ENCODE results near the gene FBLIM1. TPM values are rescaled to one million over a fixed set of nuclear protein-coding genes. Genes with fewer than 3 reads are reported as not detected.

The FBLIM1 gene
- 41.9 TPM for polyA plus RNA-seq (2013, experiment 1 of 2)
- 40.9 TPM for polyA plus RNA-seq (2013, experiment 2 of 2)

DNA sequence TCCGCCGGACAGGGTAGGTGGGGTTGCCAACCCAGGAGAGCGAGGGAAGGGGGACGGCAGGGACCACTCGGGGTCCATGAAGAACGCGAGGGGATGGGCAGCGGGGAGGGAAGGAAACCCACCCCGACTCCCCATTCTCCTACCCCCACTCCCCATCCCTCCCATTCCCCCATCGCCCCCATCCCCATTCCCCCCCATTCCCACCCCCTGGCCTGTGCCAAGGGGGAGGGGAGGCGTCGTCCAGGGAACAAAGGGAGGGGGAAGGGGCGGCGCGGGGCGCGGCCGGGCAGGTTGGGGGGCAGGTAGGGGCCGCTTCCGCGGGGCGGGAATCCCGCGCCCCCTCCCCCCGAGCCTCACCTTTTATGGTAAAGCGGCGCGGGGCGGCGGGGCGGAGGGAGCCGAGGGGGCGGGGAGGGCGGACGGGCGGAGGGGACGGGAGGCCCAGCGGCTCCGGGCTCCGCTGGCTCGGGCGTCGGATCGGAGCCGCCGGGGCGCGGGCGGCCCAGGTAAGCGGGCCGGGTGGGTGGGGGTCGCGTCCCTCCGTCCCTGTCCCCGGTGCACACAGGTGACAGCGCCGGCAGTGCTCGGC, at the start of gene FBLIM1:
TSS of gene FBLIM1 (plus strand) at position 453 of the 589 bp plus-strand sequence. CDS start 6,189 bp downstream, outside the sequence.
- H3K27me3 ChIP-seq (ENCODE audit: insufficient read depth, low read length): no peaks in the 10 kb centered on the region
- peak within 1 kb of the TSS; percentile 93 for H3K9ac ChIP-seq (ENCODE audit: low read depth, low read length)
- peak within 1 kb of the TSS; percentile 81; the same call in 1 of the 2 replicates for H3K27ac ChIP-seq (ENCODE audit: low read depth, low read length)
- WGBS: under 1% methylated on average over 42 of the region's 58 CpGs
- H3K36me3 ChIP-seq (ENCODE audit: insufficient read depth, low read length): peaks cover 5% of the 10 kb centered on the region; the same call in 1 of the 2 replicates
- H3K4me1 ChIP-seq (ENCODE audit: insufficient read depth, low read length): peaks cover 38% of the 10 kb centered on the region
- H3K9me3 ChIP-seq (ENCODE audit: insufficient read depth, low read depth, low read length): no peaks in the 10 kb centered on the region
- H3K4me3 ChIP-seq (ENCODE audit: low read length): peak within 1 kb of the TSS; percentile 85

DNA sequence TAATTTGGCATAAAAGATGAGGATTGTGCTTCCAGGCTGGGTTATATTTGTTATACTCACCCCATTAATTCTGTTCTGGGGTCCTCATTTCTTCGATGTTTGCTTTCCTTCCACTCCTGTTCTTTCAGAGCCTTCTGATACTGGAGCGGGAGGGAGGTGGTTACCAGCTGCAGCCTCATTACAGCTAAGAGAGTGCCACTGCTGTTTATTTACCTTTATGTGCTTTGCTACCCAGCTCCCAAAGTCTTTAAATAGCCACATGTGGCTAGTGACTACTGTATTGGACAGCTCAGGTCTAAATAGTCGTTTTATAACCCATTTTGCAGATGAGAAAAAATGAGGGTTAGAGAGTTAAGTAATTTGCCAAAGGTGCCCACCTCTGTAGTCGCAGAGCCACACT, 49.4 kb upstream of the FBLIM1 start:
- H3K9me3 ChIP-seq (ENCODE audit: insufficient read depth, low read depth, low read length): no peaks in the 10 kb centered on the region
- WGBS: 88% methylated on average over 4 of the region's 4 CpGs
- no peaks in the 10 kb centered on the region for H3K4me1 ChIP-seq (ENCODE audit: insufficient read depth, low read length)
- H3K4me3 ChIP-seq (ENCODE audit: low read length): no peak overlapping the region
- H3K27ac ChIP-seq (ENCODE audit: low read depth, low read length): no peak overlapping the region
- no peaks in the 10 kb centered on the region for H3K27me3 ChIP-seq (ENCODE audit: insufficient read depth, low read length)
- H3K36me3 ChIP-seq (ENCODE audit: insufficient read depth, low read length): no peaks in the 10 kb centered on the region
- no peak overlapping the region for H3K9ac ChIP-seq (ENCODE audit: low read depth, low read length)

GRCh38 chr1:15712168-15712567, 46.4 kb upstream of the FBLIM1 start:
- H3K27me3 ChIP-seq (ENCODE audit: insufficient read depth, low read length): no peaks in the 10 kb centered on the region

GRCh38 chr1:15714406-15715136, 44.0 kb upstream of the FBLIM1 start:
- no peaks in the 10 kb centered on the region for H3K4me1 ChIP-seq (ENCODE audit: insufficient read depth, low read length)
- H3K9ac ChIP-seq (ENCODE audit: low read depth, low read length): no peak overlapping the region
- WGBS: 95% methylated on average over 4 of the region's 4 CpGs
- peaks cover 37% of the 10 kb centered on the region for H3K36me3 ChIP-seq (ENCODE audit: insufficient read depth, low read length)
- no peak overlapping the region for H3K27ac ChIP-seq (ENCODE audit: low read depth, low read length)
- no peak overlapping the region for H3K4me3 ChIP-seq (ENCODE audit: low read length)
- no peaks in the 10 kb centered on the region for H3K27me3 ChIP-seq (ENCODE audit: insufficient read depth, low read length)
- H3K9me3 ChIP-seq (ENCODE audit: insufficient read depth, low read depth, low read length): no peaks in the 10 kb centered on the region

More at GRCh38 chr1:15712168-15712567, 46.4 kb upstream of the FBLIM1 start:
- Histone ChIP-seq H3K9ac (ENCODE audit: low read depth, low read length) (no peak overlapping the region), H3K36me3 (ENCODE audit: insufficient read depth, low read length) (peaks cover 15% of the 10 kb centered on the region), H3K9me3 (ENCODE audit: insufficient read depth, low read depth, low read length) (no peaks in the 10 kb centered on the region), H3K4me3 (ENCODE audit: low read length) (no peak overlapping the region), H3K4me1 (ENCODE audit: insufficient read depth, low read length) (no peaks in the 10 kb centered on the region), H3K27ac (ENCODE audit: low read depth, low read length) (no peak overlapping the region)
- WGBS: 91% methylated on average over 4 of the region's 4 CpGs

GRCh38 chr1:15717418-15718125, 41.0 kb upstream of the FBLIM1 start:
- no peaks in the 10 kb centered on the region for H3K4me1 ChIP-seq (ENCODE audit: insufficient read depth, low read length)
- no peak overlapping the region for H3K4me3 ChIP-seq (ENCODE audit: low read length)
- no peak overlapping the region for H3K9ac ChIP-seq (ENCODE audit: low read depth, low read length)
- 94% methylated on average over 11 of the region's 11 CpGs for WGBS
- no peaks in the 10 kb centered on the region for H3K27me3 ChIP-seq (ENCODE audit: insufficient read depth, low read length)
- no peak overlapping the region for H3K27ac ChIP-seq (ENCODE audit: low read depth, low read length)
- no peaks in the 10 kb centered on the region for H3K9me3 ChIP-seq (ENCODE audit: insufficient read depth, low read depth, low read length)
- peaks cover 49% of the 10 kb centered on the region for H3K36me3 ChIP-seq (ENCODE audit: insufficient read depth, low read length)

DNA sequence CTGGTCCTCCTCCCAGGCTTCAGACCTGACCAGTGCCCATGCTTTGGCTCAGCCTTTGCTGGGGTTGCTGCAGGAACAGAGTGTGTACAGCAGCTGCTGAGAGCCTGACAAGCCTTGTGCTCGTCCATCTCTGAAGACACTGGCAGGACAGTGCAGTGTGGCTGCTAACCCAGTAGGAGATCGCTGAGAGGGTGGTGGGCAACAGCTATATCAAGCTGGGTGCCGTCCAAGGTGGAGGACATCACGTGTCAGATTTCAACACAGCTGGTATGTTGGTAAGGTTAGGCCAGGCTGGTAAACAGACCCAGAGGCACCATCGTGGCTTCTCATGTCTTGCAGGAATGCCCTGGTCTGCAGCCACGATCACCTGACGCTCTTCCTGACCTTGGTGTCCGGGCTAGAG, 40.4 kb upstream of the FBLIM1 start:
- H3K27me3 ChIP-seq (ENCODE audit: insufficient read depth, low read length): no peaks in the 10 kb centered on the region
- no peak overlapping the region for H3K4me3 ChIP-seq (ENCODE audit: low read length)
- 93% methylated on average over 8 of the region's 8 CpGs for WGBS
- no peaks in the 10 kb centered on the region for H3K4me1 ChIP-seq (ENCODE audit: insufficient read depth, low read length)
- no peak overlapping the region for H3K27ac ChIP-seq (ENCODE audit: low read depth, low read length)
- H3K9ac ChIP-seq (ENCODE audit: low read depth, low read length): no peak overlapping the region
- peaks cover 51% of the 10 kb centered on the region for H3K36me3 ChIP-seq (ENCODE audit: insufficient read depth, low read length)
- H3K9me3 ChIP-seq (ENCODE audit: insufficient read depth, low read depth, low read length): no peaks in the 10 kb centered on the region

GRCh38 chr1:15719381-15720120, 39.0 kb upstream of the FBLIM1 start:
- WGBS: 92% methylated on average over 12 of the region's 12 CpGs
- Histone ChIP-seq H3K4me3 (ENCODE audit: low read length) (no peak overlapping the region), H3K9ac (ENCODE audit: low read depth, low read length) (no peak overlapping the region), H3K4me1 (ENCODE audit: insufficient read depth, low read length) (no peaks in the 10 kb centered on the region), H3K36me3 (ENCODE audit: insufficient read depth, low read length) (peaks cover 51% of the 10 kb centered on the region), H3K27me3 (ENCODE audit: insufficient read depth, low read length) (no peaks in the 10 kb centered on the region), H3K27ac (ENCODE audit: low read depth, low read length) (no peak overlapping the region), H3K9me3 (ENCODE audit: insufficient read depth, low read depth, low read length) (no peaks in the 10 kb centered on the region)

GRCh38 chr1:15720861-15721260, 37.7 kb upstream of the FBLIM1 start:
- H3K4me3 ChIP-seq (ENCODE audit: low read length): no peak overlapping the region
- peaks cover 58% of the 10 kb centered on the region for H3K36me3 ChIP-seq (ENCODE audit: insufficient read depth, low read length)
- WGBS: 97% methylated on average over 3 of the region's 3 CpGs
- H3K9me3 ChIP-seq (ENCODE audit: insufficient read depth, low read depth, low read length): no peaks in the 10 kb centered on the region
- H3K27me3 ChIP-seq (ENCODE audit: insufficient read depth, low read length): no peaks in the 10 kb centered on the region
- no peaks in the 10 kb centered on the region for H3K4me1 ChIP-seq (ENCODE audit: insufficient read depth, low read length)
- H3K27ac ChIP-seq (ENCODE audit: low read depth, low read length): no peak overlapping the region
- H3K9ac ChIP-seq (ENCODE audit: low read depth, low read length): no peak overlapping the region

GRCh38 chr1:15722411-15722810, 36.2 kb upstream of the FBLIM1 start:
- H3K4me3 ChIP-seq (ENCODE audit: low read length): no peak overlapping the region
- H3K9ac ChIP-seq (ENCODE audit: low read depth, low read length): no peak overlapping the region
- H3K27ac ChIP-seq (ENCODE audit: low read depth, low read length): no peak overlapping the region
- no peaks in the 10 kb centered on the region for H3K9me3 ChIP-seq (ENCODE audit: insufficient read depth, low read depth, low read length)
- H3K36me3 ChIP-seq (ENCODE audit: insufficient read depth, low read length): peaks cover 59% of the 10 kb centered on the region
- 98% methylated on average over 4 of the region's 4 CpGs for WGBS
- no peaks in the 10 kb centered on the region for H3K4me1 ChIP-seq (ENCODE audit: insufficient read depth, low read length)
- H3K27me3 ChIP-seq (ENCODE audit: insufficient read depth, low read length): no peaks in the 10 kb centered on the region

DNA sequence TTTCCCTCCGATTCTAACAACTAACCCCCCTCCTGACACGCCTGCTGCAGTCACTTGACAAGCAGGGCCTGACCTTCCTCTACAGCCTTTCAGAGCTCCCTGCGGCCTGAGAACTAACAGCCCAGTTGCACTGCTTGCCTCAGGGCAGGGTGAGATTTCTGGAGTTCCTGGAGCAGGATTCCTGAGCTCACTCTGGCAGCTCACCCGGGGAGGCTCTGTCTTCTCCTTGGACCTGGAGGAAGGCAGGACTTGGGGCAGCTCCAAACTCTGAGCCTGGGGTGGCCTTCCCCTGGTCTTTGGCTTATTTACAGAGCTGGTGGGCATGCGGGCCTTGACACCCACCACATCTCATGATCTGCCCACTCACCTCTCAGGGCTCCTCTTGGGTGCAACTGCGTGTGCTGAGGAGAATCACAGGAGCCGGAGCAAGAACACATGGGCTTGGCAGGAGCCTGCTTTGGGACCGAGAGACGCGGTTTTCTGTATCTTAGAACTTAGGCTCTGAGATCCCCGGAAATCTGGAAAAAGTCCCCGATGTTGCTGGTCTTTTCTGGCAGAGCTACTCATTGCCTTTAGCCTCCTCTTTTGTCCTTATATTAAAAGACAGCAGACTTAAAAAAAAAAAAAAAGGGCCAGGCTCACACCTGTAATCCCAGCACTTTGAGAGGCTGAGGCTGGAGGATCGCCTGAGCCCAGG, 35.6 kb upstream of the FBLIM1 start:
- 0 out of 2 replicates have a peak overlapping the region, but pooled peaks have one; percentile 9 for H3K9ac ChIP-seq (ENCODE audit: low read depth, low read length)
- no peaks in the 10 kb centered on the region for H3K9me3 ChIP-seq (ENCODE audit: insufficient read depth, low read depth, low read length)
- H3K27ac ChIP-seq (ENCODE audit: low read depth, low read length): no peak overlapping the region
- 95% methylated on average over 13 of the region's 13 CpGs for WGBS
- H3K4me3 ChIP-seq (ENCODE audit: low read length): no peak overlapping the region
- H3K27me3 ChIP-seq (ENCODE audit: insufficient read depth, low read length): no peaks in the 10 kb centered on the region
- no peaks in the 10 kb centered on the region for H3K4me1 ChIP-seq (ENCODE audit: insufficient read depth, low read length)
- peaks cover 59% of the 10 kb centered on the region for H3K36me3 ChIP-seq (ENCODE audit: insufficient read depth, low read length)
